ENCODE measurements around the gene UNC93B1. TPM values are rescaled to one million over a fixed set of nuclear protein-coding genes. Genes with fewer than 3 reads are reported as not detected.
"Not testable (repeated sequence)": the region's sequence is repeated elsewhere in the genome, so short reads cannot be mapped to it uniquely, and the experiment has no call there.

UNC93B1 gene
- polyA plus RNA-seq, 1 experiment, result 38.0 TPM

DNA sequence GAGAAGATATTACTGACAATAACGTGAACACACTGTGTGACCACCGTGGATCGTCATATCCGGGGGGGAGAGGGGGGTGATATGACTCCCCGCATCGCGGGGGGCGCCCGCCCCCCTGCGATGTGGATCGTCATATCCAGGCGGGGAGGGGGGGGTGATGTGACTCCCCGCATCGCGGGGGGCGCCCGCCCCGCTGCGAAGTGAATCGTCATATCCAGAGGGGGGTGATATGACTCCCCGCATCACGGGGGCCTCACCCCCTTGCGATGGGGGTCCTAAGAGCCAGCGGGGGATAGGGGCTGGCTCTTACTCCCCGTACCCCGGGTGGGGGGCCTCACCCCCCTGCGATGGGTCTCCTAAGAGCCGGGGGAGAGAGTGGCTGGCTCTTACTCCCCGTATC lies 19.9 kb downstream of the UNC93B1 start:
- TF ChIP-seq, protein P1, sequence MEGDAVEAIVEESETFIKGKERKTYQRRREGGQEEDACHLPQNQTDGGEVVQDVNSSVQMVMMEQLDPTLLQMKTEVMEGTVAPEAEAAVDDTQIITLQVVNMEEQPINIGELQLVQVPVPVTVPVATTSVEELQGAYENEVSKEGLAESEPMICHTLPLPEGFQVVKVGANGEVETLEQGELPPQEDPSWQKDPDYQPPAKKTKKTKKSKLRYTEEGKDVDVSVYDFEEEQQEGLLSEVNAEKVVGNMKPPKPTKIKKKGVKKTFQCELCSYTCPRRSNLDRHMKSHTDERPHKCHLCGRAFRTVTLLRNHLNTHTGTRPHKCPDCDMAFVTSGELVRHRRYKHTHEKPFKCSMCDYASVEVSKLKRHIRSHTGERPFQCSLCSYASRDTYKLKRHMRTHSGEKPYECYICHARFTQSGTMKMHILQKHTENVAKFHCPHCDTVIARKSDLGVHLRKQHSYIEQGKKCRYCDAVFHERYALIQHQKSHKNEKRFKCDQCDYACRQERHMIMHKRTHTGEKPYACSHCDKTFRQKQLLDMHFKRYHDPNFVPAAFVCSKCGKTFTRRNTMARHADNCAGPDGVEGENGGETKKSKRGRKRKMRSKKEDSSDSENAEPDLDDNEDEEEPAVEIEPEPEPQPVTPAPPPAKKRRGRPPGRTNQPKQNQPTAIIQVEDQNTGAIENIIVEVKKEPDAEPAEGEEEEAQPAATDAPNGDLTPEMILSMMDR (IDR thresholded peaks at IDR 0.05; ENCODE audit: insufficient read depth, low read depth, low read length), result no peak
- ChIA-PET POLR2A (no interaction called here), CTCF (no interaction called here)
- Histone ChIP-seq H3K4me3 (ENCODE audit: low read depth, low read length) (no peak overlapping the region), H3K27me3 (ENCODE audit: control insufficient read depth, insufficient read depth, low read length) (no peaks in the 10 kb centered on the region; the same call in 1 of the 2 replicates), H3K36me3 (ENCODE audit: control insufficient read depth, insufficient read depth, low read length) (no peaks in the 10 kb centered on the region)
- DNase-seq (ENCODE audit: low read depth), result no peak

- DNase-seq (ENCODE audit: low read depth); POLR2A ChIA-PET; H3K36me3 ChIP-seq (ENCODE audit: control insufficient read depth, insufficient read depth, low read length); H3K4me3 ChIP-seq (ENCODE audit: low read depth, low read length); H3K27me3 ChIP-seq (ENCODE audit: control insufficient read depth, insufficient read depth, low read length): not testable (repeated sequence)
- CTCF ChIA-PET, result interaction anchor here (1.2 kb wide), 1 partner anchor 17 kb away, joined by 3 read pairs; no protein-coding TSS in a partner anchor
Measured at GRCh38 chr11:67982255-67982857, 21.5 kb downstream of the UNC93B1 start.

- POLR2A ChIA-PET; DNase-seq (ENCODE audit: low read depth); H3K27me3 ChIP-seq (ENCODE audit: control insufficient read depth, insufficient read depth, low read length); H3K36me3 ChIP-seq (ENCODE audit: control insufficient read depth, insufficient read depth, low read length); H3K4me3 ChIP-seq (ENCODE audit: low read depth, low read length): not testable (repeated sequence)
- CTCF ChIA-PET, result interaction anchor here (1.2 kb wide), 1 partner anchor 16 kb away, joined by 3 read pairs; no protein-coding TSS in a partner anchor
Measured at GRCh38 chr11:67981226-67981625, 22.7 kb downstream of the UNC93B1 start.

GRCh38 chr11:67978766-67979418 lies 25.0 kb downstream of the UNC93B1 start:
- CTCF ChIA-PET; H3K36me3 ChIP-seq (ENCODE audit: control insufficient read depth, insufficient read depth, low read length); H3K27me3 ChIP-seq (ENCODE audit: control insufficient read depth, insufficient read depth, low read length); DNase-seq (ENCODE audit: low read depth); POLR2A ChIA-PET; H3K4me3 ChIP-seq (ENCODE audit: low read depth, low read length): not testable (repeated sequence)

DNA sequence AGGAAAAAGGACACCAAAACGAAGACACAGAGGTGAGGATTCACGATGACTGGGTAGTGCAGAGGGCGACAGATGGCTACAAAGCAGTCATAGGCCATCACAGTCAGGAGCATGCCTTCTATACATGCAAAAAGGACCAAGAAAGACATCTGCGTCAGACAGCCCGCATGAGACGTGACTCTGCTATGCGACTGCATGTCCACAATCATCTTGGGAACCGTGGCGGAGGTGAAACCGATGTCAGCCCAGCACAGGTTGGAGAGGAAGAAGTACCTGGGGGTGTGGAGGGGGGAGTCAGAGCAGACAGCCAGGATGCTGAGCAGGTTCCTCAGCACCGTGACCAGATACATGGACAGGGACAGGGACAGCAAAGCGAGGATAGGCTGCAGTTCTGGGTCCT lies 29.2 kb downstream of the UNC93B1 start:
- H3K36me3 ChIP-seq (ENCODE audit: control insufficient read depth, insufficient read depth, low read length); DNase-seq (ENCODE audit: low read depth); H3K27me3 ChIP-seq (ENCODE audit: control insufficient read depth, insufficient read depth, low read length); CTCF ChIA-PET; POLR2A ChIA-PET; H3K4me3 ChIP-seq (ENCODE audit: low read depth, low read length): not testable (repeated sequence)

GRCh38 chr11:67965830-67966348 lies 38.0 kb downstream of the UNC93B1 start:
- POLR2A ChIA-PET; DNase-seq (ENCODE audit: low read depth); H3K4me3 ChIP-seq (ENCODE audit: low read depth, low read length); H3K27me3 ChIP-seq (ENCODE audit: control insufficient read depth, insufficient read depth, low read length); H3K36me3 ChIP-seq (ENCODE audit: control insufficient read depth, insufficient read depth, low read length): not testable (repeated sequence)
- CTCF ChIA-PET, result interaction anchor here (1.4 to 1.6 kb wide), 2 partner anchors 10 to 16 kb away, joined by 3 to 7 read pairs; no protein-coding TSS in a partner anchor

DNA sequence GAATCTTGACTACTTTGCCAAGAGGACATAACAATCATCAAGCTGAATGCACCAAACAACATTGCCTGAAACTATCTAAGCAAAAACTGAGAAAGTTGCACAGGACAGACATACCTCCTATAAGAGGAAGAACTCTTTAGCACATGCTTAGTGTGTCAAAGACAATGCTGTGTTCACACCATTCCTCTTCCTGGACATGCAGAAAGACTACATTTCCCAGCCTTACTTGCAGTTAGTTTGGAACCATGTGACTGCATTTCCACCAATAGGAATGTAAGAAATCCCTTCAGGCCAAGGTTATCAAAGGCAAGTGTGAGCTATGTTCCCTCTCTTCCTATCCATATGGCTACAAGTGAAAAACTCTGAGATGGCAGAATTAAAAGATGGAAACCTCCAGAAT lies 39.2 kb downstream of the UNC93B1 start:
- H3K4me3 ChIP-seq (ENCODE audit: low read depth, low read length); H3K36me3 ChIP-seq (ENCODE audit: control insufficient read depth, insufficient read depth, low read length); POLR2A ChIA-PET; H3K27me3 ChIP-seq (ENCODE audit: control insufficient read depth, insufficient read depth, low read length); DNase-seq (ENCODE audit: low read depth): not testable (repeated sequence)
- CTCF ChIA-PET, result interaction anchor here (1.6 kb wide), 1 partner anchor 9 kb away, joined by 7 read pairs; no protein-coding TSS in a partner anchor

DNA sequence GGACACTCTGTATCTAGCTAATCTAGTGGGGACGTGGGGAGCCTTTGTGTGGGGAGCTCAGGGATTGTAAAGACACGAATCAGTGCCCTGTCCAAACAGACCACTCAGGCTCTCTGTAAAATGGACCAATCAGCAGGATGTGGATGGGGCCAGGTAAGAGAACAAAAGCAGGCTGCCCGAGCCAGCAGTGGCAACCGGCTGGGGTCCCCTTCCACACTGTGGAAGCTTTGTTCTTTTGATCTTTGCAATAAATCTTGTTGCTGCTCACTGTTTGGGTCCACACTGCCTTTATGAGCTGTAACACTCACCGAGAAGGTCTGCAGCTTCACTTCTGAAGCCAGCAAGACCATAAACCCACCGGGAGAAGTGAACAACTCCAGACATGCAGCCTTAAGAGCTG lies 40.0 kb downstream of the UNC93B1 start:
- H3K36me3 ChIP-seq (ENCODE audit: control insufficient read depth, insufficient read depth, low read length); DNase-seq (ENCODE audit: low read depth); POLR2A ChIA-PET; H3K4me3 ChIP-seq (ENCODE audit: low read depth, low read length); H3K27me3 ChIP-seq (ENCODE audit: control insufficient read depth, insufficient read depth, low read length): not testable (repeated sequence)
- CTCF ChIA-PET, result interaction anchor here (1.0 kb wide), 1 partner anchor 8 kb away, joined by 4 read pairs; no protein-coding TSS in a partner anchor

DNA sequence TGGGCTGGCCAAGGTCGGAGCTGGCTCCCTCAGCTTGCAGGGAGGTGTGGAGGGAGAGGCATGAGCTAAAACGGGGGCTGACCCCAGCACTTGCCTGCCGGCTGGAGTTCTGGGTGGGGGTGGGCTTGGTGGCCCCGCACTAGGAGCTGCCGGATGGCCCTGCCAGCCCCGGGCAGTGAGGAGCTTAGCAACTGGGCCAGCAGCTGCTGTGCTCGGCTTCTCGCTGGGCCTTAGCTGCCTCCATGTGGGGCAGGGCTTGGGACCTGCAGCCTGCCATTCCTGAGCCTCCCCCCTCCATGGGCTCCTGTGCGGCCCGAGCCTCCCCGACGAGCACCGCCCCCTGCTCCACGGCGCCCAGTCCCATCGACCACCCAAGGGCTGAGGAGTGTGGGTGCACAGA lies 40.7 kb downstream of the UNC93B1 start:
- H3K27me3 ChIP-seq (ENCODE audit: control insufficient read depth, insufficient read depth, low read length); H3K4me3 ChIP-seq (ENCODE audit: low read depth, low read length); DNase-seq (ENCODE audit: low read depth); POLR2A ChIA-PET; H3K36me3 ChIP-seq (ENCODE audit: control insufficient read depth, insufficient read depth, low read length): not testable (repeated sequence)
- CTCF ChIA-PET, result interaction anchor here (1.0 kb wide), 1 partner anchor 8 kb away, joined by 4 read pairs; no protein-coding TSS in a partner anchor

DNA sequence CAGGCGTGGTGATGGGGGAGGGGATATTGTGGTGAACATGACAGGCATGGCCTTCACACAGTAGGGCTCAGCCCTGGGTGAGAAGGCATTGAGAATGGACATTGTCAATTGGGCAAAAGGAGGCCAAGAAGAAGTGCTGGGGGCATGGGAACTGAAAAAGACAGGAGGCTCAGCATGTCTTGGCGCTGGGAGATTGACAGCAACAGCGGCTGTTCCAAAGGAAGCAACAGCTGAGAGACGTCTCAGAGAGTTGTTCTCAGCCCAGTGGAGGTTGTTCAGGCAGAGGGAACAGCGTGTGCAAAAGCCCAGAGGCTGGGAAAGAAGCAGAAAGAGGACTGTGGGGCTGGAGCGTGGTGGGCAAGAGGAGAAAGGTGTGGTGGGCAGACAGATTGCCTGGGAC lies 47.7 kb downstream of the UNC93B1 start:
- H3K36me3 ChIP-seq (ENCODE audit: control insufficient read depth, insufficient read depth, low read length); H3K4me3 ChIP-seq (ENCODE audit: low read depth, low read length); POLR2A ChIA-PET; DNase-seq (ENCODE audit: low read depth); H3K27me3 ChIP-seq (ENCODE audit: control insufficient read depth, insufficient read depth, low read length): not testable (repeated sequence)
- CTCF ChIA-PET, result interaction anchor here (1.0 to 1.7 kb wide), 9 partner anchors 7 to 249 kb away, joined by 3 to 6 read pairs (median 4); no protein-coding TSS in a partner anchor

Data from BJ (cell line).